ENCODE measurements around the gene KIF21B.

Gene KIF21B

DNA sequence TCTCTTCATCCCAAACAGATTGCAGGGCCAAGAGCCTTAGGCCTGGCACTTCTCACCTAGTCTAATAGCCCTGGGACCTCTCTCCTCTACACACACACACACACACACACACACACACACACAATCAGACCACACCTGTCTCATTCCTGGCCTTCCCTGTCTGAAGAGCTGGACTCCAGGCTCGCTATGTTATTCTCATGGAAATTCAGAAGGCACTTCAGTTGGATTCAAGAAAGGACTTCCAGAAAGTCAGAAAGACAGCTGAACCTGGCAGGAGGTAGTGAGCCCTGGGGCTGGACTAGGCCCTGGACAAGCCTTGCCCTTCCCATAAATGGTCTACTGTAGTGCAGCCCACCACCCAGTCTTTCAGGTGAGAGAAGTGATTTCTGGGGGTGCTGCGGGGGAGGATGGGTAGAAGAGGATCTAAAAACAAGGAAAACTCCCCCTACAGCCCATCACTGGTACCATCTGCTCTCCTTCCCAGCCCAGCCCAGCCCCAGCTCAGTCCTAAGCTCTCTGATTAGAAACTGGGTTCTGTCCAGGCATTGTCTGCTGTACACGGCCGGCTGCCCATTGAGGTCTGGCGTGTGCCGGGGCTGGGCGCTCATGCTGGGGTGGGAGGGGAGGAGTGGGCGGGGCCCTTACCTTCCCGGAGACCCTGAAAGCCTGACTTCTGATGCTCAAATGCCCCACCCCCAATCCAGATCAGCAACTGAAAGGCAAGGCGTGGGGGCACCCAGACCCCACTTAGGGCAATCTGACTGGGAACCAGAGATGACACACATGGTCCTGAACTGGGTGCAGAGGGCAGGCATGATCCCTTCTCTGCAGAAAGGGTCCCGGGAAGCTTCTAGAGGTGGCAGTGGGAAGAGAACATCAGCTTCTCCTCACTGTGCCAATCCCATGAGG lies 2.5 kb downstream of the KIF21B start:
- peaks cover 86 to 94% (median 91%) of the 10 kb centered on the region in 10 experiments for H3K4me1 ChIP-seq
- H3K36me3 ChIP-seq = peaks cover 0 to 6% (median 0%) of the 10 kb centered on the region in 11 experiments; a peak in 3 of 22 replicates
- H3K4me2 ChIP-seq = peak overlapping the region; percentile 92 to 100 (median 99)
- peak overlapping the region; percentile 75 to 93 (median 85); a peak in 19 of 20 replicates for H3K4me3 ChIP-seq
- no peaks in the 10 kb centered on the region for H3K9me3 ChIP-seq (replicated peaks in 1 of 11)
- no peak for TF ChIP-seq Cebpa-rat (IDR thresholded peaks at IDR 0.05)
- peak overlapping the region; percentile 83 to 95 (median 91) for H3K9ac ChIP-seq
- H4K20me1 ChIP-seq = peaks cover 0 to 41% (median 23%) of the 10 kb centered on the region in 11 experiments; a peak in 18 of 22 replicates
- peak overlapping the region; percentile 67 to 97 (median 92) for H3K27ac ChIP-seq
- no peaks in the 10 kb centered on the region for H3K27me3 ChIP-seq

DNA sequence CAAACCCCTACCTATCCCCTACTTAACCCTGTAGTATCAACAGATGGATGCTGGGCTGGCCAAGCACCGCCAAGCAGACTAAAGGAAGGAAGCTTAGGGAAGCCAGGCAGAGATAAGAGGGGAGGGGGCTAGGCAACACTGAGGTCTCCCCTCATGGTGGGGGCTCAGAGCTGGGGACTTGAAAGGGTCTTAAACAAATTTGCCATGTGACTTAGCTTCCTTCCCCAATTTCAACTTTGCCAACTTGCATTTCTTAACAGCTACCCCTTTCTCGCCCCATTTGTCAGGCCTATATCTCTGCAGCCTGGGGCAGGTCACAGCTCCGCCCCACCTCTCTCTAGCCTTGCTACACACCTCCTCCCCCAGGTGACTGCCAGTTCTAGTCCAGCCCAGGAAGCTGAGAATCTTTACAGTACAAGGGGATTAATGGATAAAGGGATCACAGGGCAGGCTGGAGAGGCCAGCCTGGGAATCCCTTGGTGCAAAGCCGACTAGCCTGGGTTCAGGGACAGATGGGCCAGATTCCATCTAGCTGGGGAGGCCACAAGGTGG lies 3.4 kb downstream of the KIF21B start:
- Histone ChIP-seq H3K4me1 (peaks cover 86 to 94% (median 91%) of the 10 kb centered on the region in 10 experiments), H3K27me3 (no peaks in the 10 kb centered on the region), H3K9ac (peak overlapping the region; percentile 71 to 95 (median 91)), H3K27ac (peak overlapping the region; percentile 67 to 97 (median 92)), H3K36me3 (peaks cover 0 to 6% (median 0%) of the 10 kb centered on the region in 11 experiments; a peak in 3 of 22 replicates), H4K20me1 (peaks cover 0 to 50% (median 29%) of the 10 kb centered on the region in 11 experiments; a peak in 19 of 22 replicates), H3K4me3 (peak overlapping the region in 8 of 10 experiments; percentile 43 to 93 (median 87); a peak in 16 of 20 replicates), H3K4me2 (peak overlapping the region; percentile 92 to 100 (median 99)), H3K9me3 (replicated peaks in 1 of 11) (no peaks in the 10 kb centered on the region)
- no peak for TF ChIP-seq Cebpa-rat (IDR thresholded peaks at IDR 0.05)

DNA sequence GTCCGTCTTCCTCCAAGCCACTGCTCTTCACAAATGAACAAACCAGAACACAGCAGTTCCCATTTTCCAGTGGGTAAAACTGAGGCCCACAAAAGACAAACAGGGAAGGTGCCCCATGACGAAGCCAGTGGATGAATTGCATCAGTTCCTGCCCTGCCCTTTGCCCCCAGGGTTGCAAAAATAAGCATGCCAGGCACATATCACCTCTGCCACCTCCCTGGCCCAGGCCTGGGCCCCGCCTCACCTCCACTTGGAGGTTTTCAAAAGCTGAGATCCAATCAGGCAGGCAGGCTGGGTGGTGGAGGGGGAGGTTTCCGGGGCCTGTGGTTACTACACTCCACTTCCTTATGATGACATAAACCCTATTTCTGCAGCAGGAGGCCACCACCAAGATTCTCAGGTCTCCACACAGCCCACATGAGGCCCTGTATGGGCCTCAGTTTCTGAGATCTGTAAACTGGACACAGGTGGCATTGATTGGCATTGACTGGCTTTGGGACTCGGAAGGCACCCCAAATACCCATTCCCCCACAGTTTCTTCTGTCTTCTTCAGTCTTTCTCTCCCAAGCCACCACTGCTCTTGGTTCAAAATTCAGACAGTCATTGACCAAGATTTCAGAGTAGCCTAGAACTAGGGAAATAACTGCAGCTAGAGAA lies 4.1 kb downstream of the KIF21B start:
- Histone ChIP-seq H3K4me3 (peak overlapping the region in 8 of 10 experiments; percentile 43 to 93 (median 87); a peak in 11 of 20 replicates), H3K27ac (peak overlapping the region; percentile 67 to 97 (median 92); a peak in 21 of 22 replicates), H3K36me3 (peaks cover 0 to 6% (median 0%) of the 10 kb centered on the region in 11 experiments; a peak in 3 of 22 replicates), H3K27me3 (no peaks in the 10 kb centered on the region), H3K4me1 (peaks cover 86 to 94% (median 91%) of the 10 kb centered on the region in 10 experiments), H3K4me2 (peak overlapping the region; percentile 92 to 100 (median 99)), H3K9me3 (replicated peaks in 1 of 11) (no peaks in the 10 kb centered on the region), H4K20me1 (peaks cover 0 to 57% (median 35%) of the 10 kb centered on the region in 11 experiments; a peak in 19 of 22 replicates), H3K9ac (peak overlapping the region; percentile 71 to 95 (median 91); a peak in 21 of 22 replicates)
- TF ChIP-seq Cebpa-rat (IDR thresholded peaks at IDR 0.05) = peak in 9 of 11 experiments; percentile 52 to 92 (median 82); a peak in 16 of 22 replicates

DNA sequence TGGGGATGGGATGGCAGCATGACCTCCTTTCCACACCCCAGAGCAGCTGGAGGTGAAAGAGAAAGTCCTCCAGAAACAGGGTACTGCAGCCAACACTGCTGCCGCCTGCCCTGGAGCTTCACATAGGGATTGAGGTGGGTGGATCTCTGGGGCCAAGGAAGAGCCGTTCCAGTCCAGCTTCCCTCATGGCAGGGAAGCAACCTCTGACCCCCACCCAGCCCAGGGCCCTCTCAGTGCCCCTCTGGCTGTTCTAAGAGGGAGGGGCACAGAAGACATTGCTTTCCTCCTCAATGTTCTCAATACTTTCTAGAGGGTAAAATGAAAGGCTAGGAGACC lies 5.7 kb downstream of the KIF21B start:
- Histone ChIP-seq H3K9me3 (replicated peaks in 1 of 11) (no peaks in the 10 kb centered on the region), H3K4me3 (peak overlapping the region in 6 of 10 experiments; percentile 11 to 41 (median 23); a peak in 7 of 20 replicates), H3K4me1 (peaks cover 96 to 100% (median 100%) of the 10 kb centered on the region in 10 experiments), H4K20me1 (peaks cover 14 to 73% (median 52%) of the 10 kb centered on the region in 11 experiments; a peak in 20 of 22 replicates), H3K27me3 (no peaks in the 10 kb centered on the region), H3K36me3 (peaks cover 0 to 6% (median 0%) of the 10 kb centered on the region in 11 experiments; a peak in 3 of 22 replicates), H3K4me2 (peak overlapping the region; percentile 92 to 100 (median 99)), H3K27ac (peak overlapping the region in 9 of 11 experiments; percentile 86 to 97 (median 92); a peak in 19 of 22 replicates), H3K9ac (peak overlapping the region; percentile 24 to 95 (median 91); a peak in 19 of 22 replicates)
- TF ChIP-seq Cebpa-rat (IDR thresholded peaks at IDR 0.05) = no peak

DNA sequence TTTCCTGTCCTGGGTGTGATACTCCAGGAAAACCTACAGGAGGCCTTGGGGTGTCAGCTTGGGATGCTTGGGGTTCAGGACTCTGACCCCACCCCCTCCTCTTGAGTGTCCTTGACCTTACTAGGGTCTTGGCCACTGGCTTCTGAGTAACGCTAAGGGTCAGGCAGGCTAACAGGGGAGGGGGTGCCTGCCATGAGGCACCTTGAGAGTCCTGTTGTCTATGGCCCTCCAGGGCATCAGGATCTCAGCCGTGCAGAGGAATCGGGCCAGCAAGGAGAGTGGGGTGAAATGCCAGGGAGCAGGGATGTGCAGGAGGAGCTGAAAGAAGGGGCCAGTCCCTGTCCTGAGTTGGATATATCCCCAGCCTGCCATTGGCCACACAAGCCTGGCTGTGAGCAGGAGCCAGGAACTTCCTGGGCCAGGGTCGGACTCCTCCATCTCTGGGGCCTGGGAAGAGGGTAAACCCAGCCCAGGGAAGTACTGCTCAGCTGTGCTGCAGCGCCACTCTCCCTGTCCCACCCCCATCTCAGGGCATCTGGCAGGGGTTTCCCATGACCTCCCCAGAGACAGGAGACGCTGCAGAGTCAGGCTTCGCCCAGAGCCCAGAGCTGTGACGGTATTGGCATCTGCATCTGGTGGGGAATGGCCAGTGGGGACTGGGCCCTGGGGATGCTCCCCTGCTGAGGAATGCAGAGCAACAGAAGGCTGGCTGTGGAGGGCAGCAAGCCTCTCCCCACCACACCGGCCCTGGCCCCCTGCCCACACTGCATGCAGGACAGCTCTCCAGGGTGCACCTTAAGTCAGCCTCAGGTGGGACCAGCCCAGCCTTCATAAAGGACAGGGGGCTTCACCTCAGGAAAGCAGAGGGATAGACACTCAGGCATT lies 6.3 kb downstream of the KIF21B start:
- Histone ChIP-seq H3K9me3 (replicated peaks in 1 of 11) (no peaks in the 10 kb centered on the region), H3K9ac (peak overlapping the region; percentile 24 to 95 (median 91); a peak in 20 of 22 replicates), H3K36me3 (peaks cover 0 to 8% (median 0%) of the 10 kb centered on the region in 11 experiments; a peak in 8 of 22 replicates), H3K27ac (peak overlapping the region in 9 of 11 experiments; percentile 86 to 97 (median 92); a peak in 18 of 22 replicates), H3K4me2 (peak overlapping the region; percentile 92 to 100 (median 99)), H3K27me3 (no peaks in the 10 kb centered on the region), H3K4me1 (peaks cover 98 to 100% (median 100%) of the 10 kb centered on the region in 10 experiments), H3K4me3 (peak overlapping the region in 6 of 10 experiments; percentile 11 to 41 (median 23); a peak in 9 of 20 replicates), H4K20me1 (peaks cover 20 to 78% (median 58%) of the 10 kb centered on the region in 11 experiments; a peak in 20 of 22 replicates)
- no peak for TF ChIP-seq Cebpa-rat (IDR thresholded peaks at IDR 0.05)

DNA sequence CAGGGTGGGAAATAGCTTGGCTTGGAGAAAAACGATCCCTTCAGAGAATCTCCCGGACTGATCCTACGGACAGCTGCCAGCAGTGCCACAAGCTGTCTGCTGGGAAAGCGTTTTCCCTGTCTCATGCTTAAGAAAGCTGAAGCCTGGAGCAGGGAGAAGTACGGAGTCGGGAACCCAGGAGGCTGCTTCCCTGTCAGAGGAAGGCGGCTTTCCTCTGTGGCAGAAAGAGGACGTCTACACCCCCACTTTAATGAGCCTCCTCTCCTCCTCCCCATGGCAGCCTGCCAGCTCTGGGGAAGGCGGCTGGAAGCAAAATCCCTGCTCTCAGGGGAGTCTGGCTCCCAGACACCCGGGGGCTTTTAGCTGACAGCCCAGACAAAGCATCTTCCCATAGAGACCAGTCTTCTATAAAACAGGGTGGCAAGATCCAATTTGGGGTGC lies 7.3 kb downstream of the KIF21B start:
- H3K27me3 ChIP-seq = no peaks in the 10 kb centered on the region
- H3K27ac ChIP-seq = peak overlapping the region in 9 of 11 experiments; percentile 86 to 97 (median 92); a peak in 15 of 22 replicates
- H3K4me1 ChIP-seq = peaks cover 92 to 100% (median 99%) of the 10 kb centered on the region in 10 experiments

DNA sequence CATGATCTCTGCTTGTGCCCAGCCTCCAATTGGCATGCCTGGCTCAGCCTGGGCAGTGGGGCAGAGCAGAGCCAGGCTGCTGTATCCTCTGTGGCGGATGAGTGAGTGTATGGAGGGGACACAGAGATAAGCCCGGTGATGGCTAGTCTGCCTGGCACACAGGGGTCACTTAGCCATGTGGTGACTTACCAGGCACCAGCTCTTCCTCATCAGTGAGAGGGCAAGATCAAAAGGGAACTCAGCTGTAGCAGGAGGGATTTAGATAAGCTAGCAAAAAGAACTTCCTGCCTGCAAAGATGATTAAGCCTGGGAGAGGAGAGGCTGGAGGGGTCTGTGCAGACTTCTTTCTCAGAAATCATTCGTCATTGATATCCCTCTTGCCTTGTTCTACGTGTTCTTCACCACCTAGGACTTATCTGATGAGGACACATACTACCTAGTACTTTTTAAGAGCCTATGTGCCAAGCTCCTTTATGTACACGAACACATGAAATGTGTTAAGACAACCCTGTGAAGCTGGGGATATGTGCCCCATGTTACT lies 7.9 kb downstream of the KIF21B start:
- Histone ChIP-seq H3K4me3 (no peak overlapping the region; a peak in 1 of 20 replicates), H3K9ac (peak overlapping the region in 10 of 11 experiments; percentile 20 to 95 (median 91); a peak in 17 of 22 replicates), H3K36me3 (peaks cover 0 to 20% (median 7%) of the 10 kb centered on the region in 11 experiments; a peak in 11 of 22 replicates), H4K20me1 (peaks cover 36 to 84% (median 74%) of the 10 kb centered on the region in 11 experiments; a peak in 21 of 22 replicates), H3K27ac (peak overlapping the region in 8 of 11 experiments; percentile 39 to 94 (median 92); a peak in 15 of 22 replicates), H3K9me3 (replicated peaks in 1 of 11) (no peaks in the 10 kb centered on the region), H3K4me2 (peak overlapping the region; percentile 92 to 100 (median 99)), H3K4me1 (peaks cover 87 to 100% (median 100%) of the 10 kb centered on the region in 10 experiments), H3K27me3 (no peaks in the 10 kb centered on the region)
- TF ChIP-seq Cebpa-rat (IDR thresholded peaks at IDR 0.05) = no peak

More for the DNA sequence above, 7.3 kb downstream of the KIF21B start:
- H4K20me1 ChIP-seq = peaks cover 30 to 78% (median 68%) of the 10 kb centered on the region in 11 experiments; a peak in 21 of 22 replicates
- H3K4me2 ChIP-seq = peak overlapping the region; percentile 92 to 100 (median 99)
- peaks cover 0 to 17% (median 7%) of the 10 kb centered on the region in 11 experiments; a peak in 11 of 22 replicates for H3K36me3 ChIP-seq
- TF ChIP-seq Cebpa-rat (IDR thresholded peaks at IDR 0.05) = no peak
- H3K9me3 ChIP-seq (replicated peaks in 1 of 11) = no peaks in the 10 kb centered on the region
- peak overlapping the region; percentile 20 to 95 (median 91); a peak in 19 of 22 replicates for H3K9ac ChIP-seq
- H3K4me3 ChIP-seq = peak overlapping the region in 1 of 10 experiments; percentile 34; a peak in 2 of 20 replicates

Measured in BLaER1 treated with 17β-estradiol and CSF1 and Interleukin-3, amounts not matched to agents 10 nM and 100 nM (cell line).